Common myeloid progenitor, CD34-positive (primary cell): ENCODE measurements around the gene RTEL1.

Source experiments
- CTCF ChIA-PET: fragments of 350-600 bp; sonication (Branson Sonifier 250); formaldehyde crosslinking; loops from one replicate; lab custom pipeline; 2021; ENCODE audit warnings: antibody characterized with exemption; lab: Charles Lee
- POLR2A ChIA-PET: fragments of 350-600 bp; sonication (Branson Sonifier 250); formaldehyde crosslinking; loops from one replicate; lab custom pipeline; 2021; ENCODE audit warnings: antibody characterized with exemption; lab: Charles Lee
- DNase-seq, 3 donors: peaks; one replicate each; pipeline versions ENCODE4 v3.0.0 to v3.0.0-alpha.2; 2013
- H3K27ac ChIP-seq, 2 experiments: 1 replicate in 1 of 2; 2 replicates in 1 of 2; pipeline ENCODE4 v1.7.0; 2013; ENCODE audit warnings: inconsistent platforms in 2 of 2, low read length in 2 of 2, mild to moderate bottlenecking in 2 of 2, low read depth in 1 of 2, moderate library complexity in 1 of 2; ENCODE audit not compliant: severe bottlenecking in 2 of 2, insufficient read depth in 1 of 2, poor library complexity in 1 of 2
- H3K27me3 ChIP-seq, 5 experiments: replicated peaks in 2 of 5; 1 replicate in 3 of 5; 2 replicates in 2 of 5; pipeline versions ENCODE4 v1.6.1 to v1.7.0; 2013; ENCODE audit warnings: low read length in 4 of 5, mild to moderate bottlenecking in 2 of 5, moderate library complexity in 2 of 5, inconsistent platforms in 1 of 5; ENCODE audit not compliant: insufficient read depth in 5 of 5, control insufficient read depth in 4 of 5
- H3K36me3 ChIP-seq, 4 experiments: 1 replicate in 2 of 4; 2 replicates in 2 of 4; pipeline versions ENCODE4 v1.6.1 to v1.7.0; 2013; ENCODE audit warnings: low read length in 3 of 4, control low read depth in 1 of 4, mild to moderate bottlenecking in 1 of 4; ENCODE audit not compliant: control insufficient read depth in 4 of 4, insufficient read depth in 4 of 4
- H3K4me1 ChIP-seq, 4 experiments: 1 replicate in 3 of 4; 2 replicates in 1 of 4; pipeline versions ENCODE4 v1.6.1 to v1.7.1; 2013; ENCODE audit warnings: low read length in 3 of 4, mild to moderate bottlenecking in 3 of 4, control low read depth in 1 of 4, inconsistent platforms in 1 of 4, moderate library complexity in 1 of 4; ENCODE audit not compliant: control insufficient read depth in 4 of 4, insufficient read depth in 4 of 4; ENCODE audit errors: control extremely low read depth in 1 of 4
- H3K4me3 ChIP-seq, 7 experiments: 1 replicate in 4 of 7; 2 replicates in 3 of 7; pipeline versions ENCODE4 v1.5.1 to v1.7.0; 2013; ENCODE audit warnings: mild to moderate bottlenecking in 7 of 7, low read length in 6 of 7, moderate library complexity in 6 of 7, inconsistent platforms in 2 of 7, low read depth in 2 of 7, control low read depth in 1 of 7; ENCODE audit not compliant: insufficient read depth in 4 of 7, control insufficient read depth in 1 of 7; ENCODE audit errors: extremely low read depth in 1 of 7
- H3K9me3 ChIP-seq, 5 experiments: 1 replicate in 4 of 5; 2 replicates in 1 of 5; pipeline versions ENCODE4 v1.6.1 to v1.7.1; 2013; ENCODE audit warnings: low read length in 4 of 5, mild to moderate bottlenecking in 2 of 5, inconsistent platforms in 1 of 5, low read depth in 1 of 5, moderate library complexity in 1 of 5; ENCODE audit not compliant: control insufficient read depth in 4 of 5, insufficient read depth in 2 of 5; ENCODE audit errors: control extremely low read depth in 1 of 5
- WGBS: methylation state at CpG from one replicate; pipeline ENCODE4 v1.1.5; 2013; ENCODE audit not compliant: insufficient coverage; 5-methylcytosine and 5-hydroxymethylcytosine counted together

RTEL1 gene

GRCh38 chr20:63617092-63617875, 40.8 kb upstream of the RTEL1 start:
- 96% methylated on average over 36 of the region's 41 CpGs for WGBS
- H3K36me3 ChIP-seq = peaks cover 5 to 48% (median 29%) of the 10 kb centered on the region in 4 experiments
- peaks cover 0 to 3% (median 0%) of the 10 kb centered on the region in 4 experiments for H3K4me1 ChIP-seq
- H3K27me3 ChIP-seq = no peaks in the 10 kb centered on the region
- POLR2A ChIA-PET = interaction anchor here (0.8 kb wide), 1 partner anchor 10 kb away, joined by 3 read pairs; the partner anchor contains the start of gene GMEB2
- no peak overlapping the region for H3K4me3 ChIP-seq
- H3K9me3 ChIP-seq = no peaks in the 10 kb centered on the region
- no peak overlapping the region for H3K27ac ChIP-seq
- no peak for DNase-seq
- CTCF ChIA-PET = interaction anchor here (0.8 to 1.5 kb wide), 4 partner anchors 8 to 25 kb away, joined by 3 to 8 read pairs (median 4); no protein-coding TSS in a partner anchor

- H3K36me3 ChIP-seq = peaks cover 5 to 48% (median 27%) of the 10 kb centered on the region in 4 experiments
- H3K9me3 ChIP-seq = no peaks in the 10 kb centered on the region
- CTCF ChIA-PET = interaction anchor here (0.8 to 1.6 kb wide), 4 partner anchors 7 to 24 kb away, joined by 3 to 8 read pairs (median 4); no protein-coding TSS in a partner anchor
- no peaks in the 10 kb centered on the region for H3K4me1 ChIP-seq
- no peak overlapping the region for H3K4me3 ChIP-seq
- POLR2A ChIA-PET = no interaction called here
- DNase-seq = no peak
- 93% methylated on average over 8 of the region's 8 CpGs for WGBS
- no peaks in the 10 kb centered on the region for H3K27me3 ChIP-seq
- no peak overlapping the region for H3K27ac ChIP-seq
Measured at GRCh38 chr20:63617876-63618265, 40.2 kb upstream of the RTEL1 start.

GRCh38 chr20:63618291-63618980, 39.7 kb upstream of the RTEL1 start:
- Histone ChIP-seq H3K9me3 (no peaks in the 10 kb centered on the region), H3K4me3 (no peak overlapping the region), H3K36me3 (peaks cover 5 to 48% (median 27%) of the 10 kb centered on the region in 4 experiments), H3K27ac (no peak overlapping the region), H3K27me3 (no peaks in the 10 kb centered on the region), H3K4me1 (no peaks in the 10 kb centered on the region)
- DNase-seq = no peak
- POLR2A ChIA-PET = no interaction called here
- 97% methylated on average over 11 of the region's 11 CpGs for WGBS
- CTCF ChIA-PET = interaction anchor here (1.6 kb wide), 1 partner anchor 23 kb away, joined by 4 read pairs; no protein-coding TSS in a partner anchor

GRCh38 chr20:63619086-63619485, 39.0 kb upstream of the RTEL1 start:
- no peak for DNase-seq
- Histone ChIP-seq H3K27me3 (no peaks in the 10 kb centered on the region), H3K36me3 (peaks cover 5 to 46% (median 26%) of the 10 kb centered on the region in 4 experiments), H3K27ac (no peak overlapping the region), H3K9me3 (no peaks in the 10 kb centered on the region), H3K4me1 (no peaks in the 10 kb centered on the region), H3K4me3 (no peak overlapping the region)
- POLR2A ChIA-PET = no interaction called here
- CTCF ChIA-PET = interaction anchor here (1.6 kb wide), 1 partner anchor 22 kb away, joined by 4 read pairs; no protein-coding TSS in a partner anchor
- WGBS = 99% methylated on average over 10 of the region's 16 CpGs

GRCh38 chr20:63619505-63619904, 38.6 kb upstream of the RTEL1 start:
- no peaks in the 10 kb centered on the region for H3K4me1 ChIP-seq
- CTCF ChIA-PET = interaction anchor here (1.6 kb wide), 1 partner anchor 22 kb away, joined by 4 read pairs; no protein-coding TSS in a partner anchor
- POLR2A ChIA-PET = no interaction called here
- no peak overlapping the region for H3K27ac ChIP-seq
- no peak for DNase-seq
- WGBS = over 99% methylated on average over 11 of the region's 13 CpGs
- no peaks in the 10 kb centered on the region for H3K27me3 ChIP-seq
- H3K9me3 ChIP-seq = no peaks in the 10 kb centered on the region
- peaks cover 5 to 46% (median 26%) of the 10 kb centered on the region in 4 experiments for H3K36me3 ChIP-seq
- H3K4me3 ChIP-seq = no peak overlapping the region

- Histone ChIP-seq H3K4me1 (peaks cover 2 to 6% (median 4%) of the 10 kb centered on the region in 4 experiments), H3K36me3 (peaks cover 5 to 33% (median 21%) of the 10 kb centered on the region in 4 experiments), H3K4me3 (no peak overlapping the region), H3K27me3 (no peaks in the 10 kb centered on the region), H3K9me3 (no peaks in the 10 kb centered on the region), H3K27ac (no peak overlapping the region)
- CTCF ChIA-PET = interaction anchor here (0.9 kb wide), 1 partner anchor 25 kb away, joined by 3 read pairs; no protein-coding TSS in a partner anchor
- DNase-seq = no peak
- POLR2A ChIA-PET = interaction anchor here (0.9 kb wide), 1 partner anchor 9 kb away, joined by 4 read pairs; no protein-coding TSS in a partner anchor
- WGBS = 91% methylated on average over 8 of the region's 8 CpGs
Measured at GRCh38 chr20:63620991-63621390, 37.1 kb upstream of the RTEL1 start.
